ENCODE results near the gene ADAT3.

The ADAT3 gene

GRCh38 chr19:1956868-1957492 is 51.8 kb downstream of the ADAT3 start:
- no peak overlapping the region for H2AK5ac ChIP-seq (ENCODE audit: low read length)
- H3K27ac ChIP-seq (ENCODE audit: low read depth, low read length): no peak overlapping the region
- no peak overlapping the region for H2BK5ac ChIP-seq (ENCODE audit: low read depth, low read length, poor library complexity)
- H4K91ac ChIP-seq (ENCODE audit: low read depth, low read length): no peak overlapping the region
- no peak overlapping the region for H3K23ac ChIP-seq (ENCODE audit: low read length)
- peaks cover 7% of the 10 kb centered on the region for H3K79me2 ChIP-seq (ENCODE audit: control insufficient read depth, insufficient read depth, low read length, poor library complexity)
- peaks cover 25 to 31% of the 10 kb centered on the region in 2 experiments for H3K36me3 ChIP-seq (ENCODE audit: control insufficient read depth in 1 of 2, insufficient read depth in 2 of 2, low read length in 2 of 2)
- peaks cover 2% of the 10 kb centered on the region for H3K9me3 ChIP-seq (ENCODE audit: insufficient read depth, low read depth, low read length)
- no peak overlapping the region for H3K18ac ChIP-seq (ENCODE audit: low read length)
- no CpG with 5 or more reads among the region's 28 CpGs for WGBS (ENCODE audit: extremely low coverage, insufficient coverage, insufficient read length)
- H3K79me1 ChIP-seq (ENCODE audit: low read length): no peaks in the 10 kb centered on the region
- no peak overlapping the region for H3K4me2 ChIP-seq (ENCODE audit: low read length)
- no peak overlapping the region for H4K12ac ChIP-seq (ENCODE audit: low read depth, low read length)
- no peak overlapping the region for H4K8ac ChIP-seq (ENCODE audit: low read depth, low read length)
- H2BK12ac ChIP-seq (ENCODE audit: low read length): no peak overlapping the region
- H3K4me1 ChIP-seq (ENCODE audit: control insufficient read depth in 1 of 2, insufficient read depth in 2 of 2, low read length in 2 of 2): no peaks in the 10 kb centered on the region
- H2BK120ac ChIP-seq (ENCODE audit: insufficient read depth, low read length, poor library complexity): no peak overlapping the region
- H3K27me3 ChIP-seq (ENCODE audit: insufficient read depth, low read length): no peaks in the 10 kb centered on the region
- DNase-seq: no peak
- H2AFZ ChIP-seq (ENCODE audit: insufficient read depth, low read length, poor library complexity): no peak overlapping the region
- no peak overlapping the region for H3K9ac ChIP-seq (ENCODE audit: low read length)
- no peak overlapping the region for H3K4ac ChIP-seq (ENCODE audit: low read depth, low read length)
- no peak overlapping the region for H3K14ac ChIP-seq (ENCODE audit: low read length)
- no peak overlapping the region for H3K4me3 ChIP-seq (ENCODE audit: low read depth, low read length)

- Histone ChIP-seq H4K91ac (ENCODE audit: low read depth, low read length) (no peak overlapping the region), H4K8ac (ENCODE audit: low read depth, low read length) (no peak overlapping the region), H3K27ac (ENCODE audit: low read depth, low read length) (no peak overlapping the region), H2BK5ac (ENCODE audit: low read depth, low read length, poor library complexity) (no peak overlapping the region), H3K79me2 (ENCODE audit: control insufficient read depth, insufficient read depth, low read length, poor library complexity) (peaks cover 7% of the 10 kb centered on the region), H2BK120ac (ENCODE audit: insufficient read depth, low read length, poor library complexity) (no peak overlapping the region), H3K36me3 (ENCODE audit: control insufficient read depth in 1 of 2, insufficient read depth in 2 of 2, low read length in 2 of 2) (peaks cover 26 to 28% of the 10 kb centered on the region in 2 experiments), H3K23ac (ENCODE audit: low read length) (no peak overlapping the region), H3K9me3 (ENCODE audit: insufficient read depth, low read depth, low read length) (peaks cover 2% of the 10 kb centered on the region), H3K79me1 (ENCODE audit: low read length) (no peaks in the 10 kb centered on the region), H2BK12ac (ENCODE audit: low read length) (no peak overlapping the region), H3K27me3 (ENCODE audit: insufficient read depth, low read length) (no peaks in the 10 kb centered on the region), H3K9ac (ENCODE audit: low read length) (no peak overlapping the region), H4K12ac (ENCODE audit: low read depth, low read length) (no peak overlapping the region), H3K4ac (ENCODE audit: low read depth, low read length) (no peak overlapping the region), H2AFZ (ENCODE audit: insufficient read depth, low read length, poor library complexity) (no peak overlapping the region), H2AK5ac (ENCODE audit: low read length) (no peak overlapping the region), H3K14ac (ENCODE audit: low read length) (no peak overlapping the region), H3K4me3 (ENCODE audit: low read depth, low read length) (no peak overlapping the region), H3K4me2 (ENCODE audit: low read length) (no peak overlapping the region), H3K4me1 (ENCODE audit: control insufficient read depth in 1 of 2, insufficient read depth in 2 of 2, low read length in 2 of 2) (no peaks in the 10 kb centered on the region), H3K18ac (ENCODE audit: low read length) (no peak overlapping the region)
- no peak for DNase-seq
- no CpG with 5 or more reads among the region's 40 CpGs for WGBS (ENCODE audit: extremely low coverage, insufficient coverage, insufficient read length)
Observed at GRCh38 chr19:1957562-1958248, 52.5 kb downstream of the ADAT3 start.

GRCh38 chr19:1959928-1960589 is 54.9 kb downstream of the ADAT3 start:
- Histone ChIP-seq H2BK120ac (ENCODE audit: insufficient read depth, low read length, poor library complexity) (no peak overlapping the region), H4K8ac (ENCODE audit: low read depth, low read length) (no peak overlapping the region), H3K4me3 (ENCODE audit: low read depth, low read length) (no peak overlapping the region), H3K79me1 (ENCODE audit: low read length) (no peaks in the 10 kb centered on the region), H3K9me3 (ENCODE audit: insufficient read depth, low read depth, low read length) (peaks cover 1% of the 10 kb centered on the region), H2AK5ac (ENCODE audit: low read length) (no peak overlapping the region), H3K18ac (ENCODE audit: low read length) (no peak overlapping the region), H3K14ac (ENCODE audit: low read length) (no peak overlapping the region), H2BK5ac (ENCODE audit: low read depth, low read length, poor library complexity) (no peak overlapping the region), H4K91ac (ENCODE audit: low read depth, low read length) (no peak overlapping the region), H2BK12ac (ENCODE audit: low read length) (no peak overlapping the region), H3K4ac (ENCODE audit: low read depth, low read length) (no peak overlapping the region), H3K27ac (ENCODE audit: low read depth, low read length) (no peak overlapping the region), H3K4me1 (ENCODE audit: control insufficient read depth in 1 of 2, insufficient read depth in 2 of 2, low read length in 2 of 2) (no peaks in the 10 kb centered on the region), H3K4me2 (ENCODE audit: low read length) (no peak overlapping the region), H3K79me2 (ENCODE audit: control insufficient read depth, insufficient read depth, low read length, poor library complexity) (peaks cover 2% of the 10 kb centered on the region), H4K12ac (ENCODE audit: low read depth, low read length) (no peak overlapping the region), H3K9ac (ENCODE audit: low read length) (no peak overlapping the region), H3K27me3 (ENCODE audit: insufficient read depth, low read length) (no peaks in the 10 kb centered on the region), H3K36me3 (ENCODE audit: control insufficient read depth in 1 of 2, insufficient read depth in 2 of 2, low read length in 2 of 2) (peaks cover 15 to 16% of the 10 kb centered on the region in 2 experiments), H2AFZ (ENCODE audit: insufficient read depth, low read length, poor library complexity) (no peak overlapping the region), H3K23ac (ENCODE audit: low read length) (no peak overlapping the region)
- no peak for DNase-seq
- WGBS (ENCODE audit: extremely low coverage, insufficient coverage, insufficient read length): no CpG with 5 or more reads among the region's 32 CpGs

GRCh38 chr19:1961000-1961883 is 56.0 kb downstream of the ADAT3 start:
- Histone ChIP-seq H3K4me2 (ENCODE audit: low read length) (no peak overlapping the region), H2BK5ac (ENCODE audit: low read depth, low read length, poor library complexity) (no peak overlapping the region), H3K79me1 (ENCODE audit: low read length) (no peaks in the 10 kb centered on the region), H4K91ac (ENCODE audit: low read depth, low read length) (no peak overlapping the region), H3K9me3 (ENCODE audit: insufficient read depth, low read depth, low read length) (peaks cover 2% of the 10 kb centered on the region), H3K36me3 (ENCODE audit: control insufficient read depth in 1 of 2, insufficient read depth in 2 of 2, low read length in 2 of 2) (peaks cover 13 to 16% of the 10 kb centered on the region in 2 experiments), H3K9ac (ENCODE audit: low read length) (no peak overlapping the region), H3K4me3 (ENCODE audit: low read depth, low read length) (no peak overlapping the region), H3K27ac (ENCODE audit: low read depth, low read length) (no peak overlapping the region), H3K27me3 (ENCODE audit: insufficient read depth, low read length) (no peaks in the 10 kb centered on the region), H4K12ac (ENCODE audit: low read depth, low read length) (no peak overlapping the region), H2AK5ac (ENCODE audit: low read length) (no peak overlapping the region), H3K79me2 (ENCODE audit: control insufficient read depth, insufficient read depth, low read length, poor library complexity) (peaks cover 2% of the 10 kb centered on the region), H2BK120ac (ENCODE audit: insufficient read depth, low read length, poor library complexity) (no peak overlapping the region), H2AFZ (ENCODE audit: insufficient read depth, low read length, poor library complexity) (no peak overlapping the region), H3K14ac (ENCODE audit: low read length) (no peak overlapping the region), H3K4me1 (ENCODE audit: control insufficient read depth in 1 of 2, insufficient read depth in 2 of 2, low read length in 2 of 2) (no peaks in the 10 kb centered on the region), H3K18ac (ENCODE audit: low read length) (no peak overlapping the region), H3K4ac (ENCODE audit: low read depth, low read length) (no peak overlapping the region), H4K8ac (ENCODE audit: low read depth, low read length) (no peak overlapping the region), H2BK12ac (ENCODE audit: low read length) (no peak overlapping the region), H3K23ac (ENCODE audit: low read length) (no peak overlapping the region)
- no peak for DNase-seq
- WGBS (ENCODE audit: extremely low coverage, insufficient coverage, insufficient read length): no CpG with 5 or more reads among the region's 42 CpGs

Measured in trophoblast cell (in vitro differentiated cells and primary cell).